B cell (primary cell): ENCODE results near the gene SGO1. TPM values are rescaled to one million over a fixed set of nuclear protein-coding genes. Genes with fewer than 3 reads are reported as not detected.

Source experiments
- ATAC-seq: fragments of 200-7000 bp; cut with Tn5 transposase; one replicate; pipeline ENCODE4 v1.10.0; 2021; ENCODE audit warnings: low read depth, mild to moderate bottlenecking, moderate number of reproducible peaks, moderate library complexity
- CTCF ChIA-PET: fragments of 350-600 bp; sonication (Branson Sonifier 250); formaldehyde crosslinking; loops from one replicate; lab custom pipeline; 2021; ENCODE audit warnings: antibody characterized with exemption, inconsistent platforms; lab: Charles Lee
- POLR2A ChIA-PET: fragments of 350-600 bp; sonication (Branson Sonifier 250); formaldehyde crosslinking; loops from one replicate; lab custom pipeline; 2021; ENCODE audit warnings: antibody characterized with exemption; lab: Charles Lee
- DNase-seq: peaks from one replicate; pipeline ENCODE4 v3.0.0; 2013
- H2AFZ ChIP-seq: 2 replicates; pipeline ENCODE4 v1.6.1; 2012; ENCODE audit warnings: mild to moderate bottlenecking, low read depth, low read length; ENCODE audit not compliant: insufficient read depth, poor library complexity, severe bottlenecking
- H3K27ac ChIP-seq, 2 donors: 1 replicate in 1 of 2; 2 replicates in 1 of 2; pipeline ENCODE4 v1.5.1; 2012 to 2013; ENCODE audit warnings: low read length in 2 of 2, mild to moderate bottlenecking in 2 of 2, moderate library complexity in 1 of 2
- H3K27me3 ChIP-seq, 4 experiments: fragments of 200-600 bp in 1 of 4; sonication (generic) in 1 of 4; replicated peaks in 1 of 4; 1 replicate in 2 of 4; 2 replicates in 2 of 4; pipeline versions ENCODE4 v1.6.1 to v1.7.0; 2013 to 2016; ENCODE audit warnings: low read length in 3 of 4, mild to moderate bottlenecking in 2 of 4, mixed read lengths in 1 of 4, moderate library complexity in 1 of 4; ENCODE audit not compliant: insufficient read depth in 4 of 4, control insufficient read depth in 3 of 4; ENCODE audit errors: control extremely low read depth in 1 of 4
- H3K36me3 ChIP-seq, 2 experiments: replicated peaks in 1 of 2; 1 replicate in 1 of 2; 2 replicates in 1 of 2; pipeline versions ENCODE4 v1.6.1 to v1.7.1; 2013; ENCODE audit warnings: low read length in 1 of 2; ENCODE audit not compliant: insufficient read depth in 2 of 2, control insufficient read depth in 1 of 2; ENCODE audit errors: control extremely low read depth in 1 of 2, extremely low read depth in 1 of 2
- H3K4me1 ChIP-seq, 2 donors: fragments of 200-600 bp in 1 of 2; sonication (generic) in 1 of 2; 1 replicate in 1 of 2; 2 replicates in 1 of 2; pipeline versions ENCODE4 v1.5.1 to v1.6.1; 2013 to 2017; ENCODE audit warnings: low read length in 2 of 2; ENCODE audit not compliant: control insufficient read depth in 2 of 2, insufficient read depth in 2 of 2
- H3K4me2 ChIP-seq: replicated peaks from 2 replicates; pipeline ENCODE3; 2012; ENCODE audit warnings: mild to moderate bottlenecking, low read depth, low read length; ENCODE audit not compliant: poor library complexity, severe bottlenecking
- H3K4me3 ChIP-seq, 5 experiments: fragments of 200-600 bp in 1 of 5; sonication (generic) in 1 of 5; 1 replicate in 3 of 5; 2 replicates in 2 of 5; pipeline versions ENCODE4 v1.5.1 to v1.7.0; 2011 to 2016; ENCODE audit warnings: low read length in 4 of 5, mild to moderate bottlenecking in 4 of 5, low read depth in 2 of 5, control low read depth in 1 of 5, moderate library complexity in 1 of 5; ENCODE audit not compliant: insufficient read depth in 1 of 5; ENCODE audit errors: control extremely low read depth in 1 of 5, extremely low read depth in 1 of 5
- H3K79me2 ChIP-seq: fragments of 200-600 bp; sonication (generic); one replicate; pipeline ENCODE4 v1.6.0; 2016; ENCODE audit warnings: low read length; ENCODE audit not compliant: control insufficient read depth, insufficient read depth
- H3K9ac ChIP-seq: fragments of 200-600 bp; sonication (generic); 2 replicates; pipeline ENCODE4 v1.6.1; 2017; ENCODE audit warnings: mild to moderate bottlenecking, low read length, moderate library complexity
- H3K9me3 ChIP-seq, 3 donors: one replicate each; pipeline versions ENCODE4 v1.6.1 to v1.7.1; 2013; ENCODE audit warnings: low read length in 2 of 3; ENCODE audit not compliant: control insufficient read depth in 2 of 3, insufficient read depth in 1 of 3; ENCODE audit errors: control extremely low read depth in 1 of 3
- H4K20me1 ChIP-seq: 2 replicates; pipeline ENCODE4 v1.6.0; 2012; ENCODE audit warnings: mild to moderate bottlenecking, low read length; ENCODE audit not compliant: insufficient read depth, control insufficient read depth, poor library complexity, severe bottlenecking
- H3K27ac Mint-ChIP-seq: one replicate; pipeline ENCODE4 v1.8.0; 2021; ENCODE audit warnings: mixed read lengths
- H3K27me3 Mint-ChIP-seq: one replicate; pipeline ENCODE4 v1.8.0; 2021; ENCODE audit warnings: mixed read lengths
- H3K4me1 Mint-ChIP-seq: one replicate; pipeline ENCODE4 v1.8.0; 2021; ENCODE audit warnings: mixed read lengths
- H3K4me3 Mint-ChIP-seq: one replicate; pipeline ENCODE4 v1.8.0; 2021; ENCODE audit warnings: mixed read lengths
- H3K9me3 Mint-ChIP-seq: one replicate; pipeline ENCODE4 v1.8.0; 2022; ENCODE audit warnings: mixed read lengths; ENCODE audit not compliant: insufficient read depth
- EZH2 ChIP-seq: IDR thresholded peaks from 2 replicates; pipeline ENCODE4 v1.6.1; 2012; ENCODE audit warnings: borderline replicate concordance, low read depth, mild to moderate bottlenecking, moderate library complexity, low read length; ENCODE audit not compliant: insufficient read depth, poor library complexity, severe bottlenecking
- WGBS: methylation state at CpG from one replicate; pipeline ENCODE4 v1.1.5; 2013; ENCODE audit warnings: missing lambda C conversion rate; ENCODE audit not compliant: insufficient coverage; 5-methylcytosine and 5-hydroxymethylcytosine counted together
- intact Hi-C: fragments of 100-400 bp; cut with micrococcal nuclease; formaldehyde crosslinking; loops from one replicate; pipeline ENCODE4 v1.10.0; 2022
- polyA plus RNA-seq: library from polyadenylated mRNA; depleted of rRNA; stranded (reverse); fragments of >200 nt; gene quantifications from 2 replicates; pipeline ENCODE4 v1.2.3, GENCODE V29; 2012
- total RNA-seq, 2 donors: library from RNA; stranded (reverse); fragments of 120-200 nt in 1 of 2; gene quantifications; 1 replicate in 1 of 2; 2 replicates in 1 of 2; pipeline versions ENCODE4 v1.2.3 to v1.2.4, GENCODE V29; 2013 to 2022
- TF ChIP-seq, protein P1 (sequence below): fragments of 200-600 bp; IDR thresholded peaks from one replicate; pipeline ENCODE4 v1.8.0; 2022; ENCODE audit warnings: antibody characterized with exemption, mild to moderate bottlenecking

The SGO1 gene
- total and polyA plus RNA-seq, 2 donors (not counting 1 experiment from before 2014, with no cell fraction given) = 1.4 to 6.7 TPM

DNA sequence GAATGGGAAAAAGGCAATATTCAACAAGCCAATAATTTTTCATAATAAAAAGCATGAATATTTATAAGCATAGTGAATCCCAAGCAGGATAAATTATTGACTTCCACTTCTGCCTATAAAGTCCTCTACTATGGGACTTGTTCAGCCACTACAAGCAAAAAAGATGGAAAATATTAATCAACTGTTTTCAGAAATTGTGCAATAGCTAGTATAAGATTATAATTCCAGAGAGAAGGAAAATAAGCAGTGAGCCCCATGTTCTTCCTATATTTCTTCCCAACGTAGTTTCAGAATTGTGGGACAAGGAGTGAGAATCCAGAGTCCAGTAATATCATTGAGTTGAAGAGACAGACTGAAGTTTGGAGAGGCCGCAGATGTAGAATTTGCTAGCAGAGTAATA, 24.3 kb downstream of the SGO1 start:
- H3K27ac ChIP-seq = no peak overlapping the region
- H2AFZ ChIP-seq = no peak overlapping the region
- no peaks in the 10 kb centered on the region for H3K79me2 ChIP-seq
- no peak overlapping the region for H3K4me2 ChIP-seq
- H3K27ac Mint-ChIP-seq = no peak overlapping the region
- H4K20me1 ChIP-seq = no peaks in the 10 kb centered on the region
- H3K27me3 ChIP-seq = no peaks in the 10 kb centered on the region
- H3K4me3 ChIP-seq = no peak overlapping the region
- 100% methylated on average over 1 of the region's 2 CpGs for WGBS
- H3K9ac ChIP-seq = no peak overlapping the region
- H3K36me3 ChIP-seq = no peaks in the 10 kb centered on the region
- POLR2A ChIA-PET = no interaction called here
- peaks cover 19 to 34% of the 10 kb centered on the region in 2 donors for H3K4me1 ChIP-seq
- no peaks in the 10 kb centered on the region for H3K27me3 Mint-ChIP-seq
- CTCF ChIA-PET = interaction anchor here (0.7 kb wide), 1 partner anchor 813 kb away, joined by 3 read pairs; no protein-coding TSS in a partner anchor
- H3K4me1 Mint-ChIP-seq = peaks cover 33% of the 10 kb centered on the region
- no peaks in the 10 kb centered on the region for H3K9me3 ChIP-seq
- no peak for ATAC-seq
- H3K4me3 Mint-ChIP-seq = no peak overlapping the region
- intact Hi-C loops = loop anchor here (5.0 kb wide), 1 partner anchor 34 kb away; no protein-coding TSS in a partner anchor
- no peak for TF ChIP-seq EZH2
- TF ChIP-seq, protein P1, sequence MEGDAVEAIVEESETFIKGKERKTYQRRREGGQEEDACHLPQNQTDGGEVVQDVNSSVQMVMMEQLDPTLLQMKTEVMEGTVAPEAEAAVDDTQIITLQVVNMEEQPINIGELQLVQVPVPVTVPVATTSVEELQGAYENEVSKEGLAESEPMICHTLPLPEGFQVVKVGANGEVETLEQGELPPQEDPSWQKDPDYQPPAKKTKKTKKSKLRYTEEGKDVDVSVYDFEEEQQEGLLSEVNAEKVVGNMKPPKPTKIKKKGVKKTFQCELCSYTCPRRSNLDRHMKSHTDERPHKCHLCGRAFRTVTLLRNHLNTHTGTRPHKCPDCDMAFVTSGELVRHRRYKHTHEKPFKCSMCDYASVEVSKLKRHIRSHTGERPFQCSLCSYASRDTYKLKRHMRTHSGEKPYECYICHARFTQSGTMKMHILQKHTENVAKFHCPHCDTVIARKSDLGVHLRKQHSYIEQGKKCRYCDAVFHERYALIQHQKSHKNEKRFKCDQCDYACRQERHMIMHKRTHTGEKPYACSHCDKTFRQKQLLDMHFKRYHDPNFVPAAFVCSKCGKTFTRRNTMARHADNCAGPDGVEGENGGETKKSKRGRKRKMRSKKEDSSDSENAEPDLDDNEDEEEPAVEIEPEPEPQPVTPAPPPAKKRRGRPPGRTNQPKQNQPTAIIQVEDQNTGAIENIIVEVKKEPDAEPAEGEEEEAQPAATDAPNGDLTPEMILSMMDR = no peak
- DNase-seq = no peak
- no peaks in the 10 kb centered on the region for H3K9me3 Mint-ChIP-seq

DNA sequence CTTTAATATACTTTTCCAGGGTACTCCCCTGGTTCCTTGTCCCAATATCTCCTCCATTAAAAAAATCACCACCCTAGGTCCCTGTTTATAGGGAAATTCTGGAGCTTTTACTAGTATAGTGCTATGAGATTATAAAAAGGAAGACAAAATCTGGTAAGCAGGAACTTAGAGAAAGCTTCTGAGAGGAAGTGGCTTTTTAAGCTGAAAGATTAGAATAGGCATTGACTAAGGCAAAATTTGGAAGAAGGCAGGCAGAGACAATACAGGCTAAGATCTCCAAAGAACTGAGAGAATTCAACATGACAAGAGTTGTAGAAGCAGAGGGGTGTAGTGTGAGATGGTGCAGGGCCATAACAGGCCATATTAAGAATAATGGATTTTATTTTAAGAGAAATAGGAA, 25.8 kb downstream of the SGO1 start:
- Histone ChIP-seq H3K4me3 (peak overlapping the region in 1 of 5 experiments; percentile 1), H3K4me2 (peak overlapping the region; percentile 55), H2AFZ (no peak overlapping the region), H4K20me1 (no peaks in the 10 kb centered on the region), H3K9me3 (no peaks in the 10 kb centered on the region), H3K27ac (peak overlapping the region in 1 of 2 donors; percentile 76), H3K9ac (no peak overlapping the region), H3K27me3 (no peaks in the 10 kb centered on the region), H3K79me2 (no peaks in the 10 kb centered on the region), H3K4me1 (peaks cover 19 to 33% of the 10 kb centered on the region in 2 donors), H3K36me3 (peaks cover 0 to 5% of the 10 kb centered on the region in 2 experiments)
- peaks cover 30% of the 10 kb centered on the region for H3K4me1 Mint-ChIP-seq
- ChIA-PET POLR2A (no interaction called here), CTCF (interaction anchor here (0.7 kb wide), 1 partner anchor 119 kb away, joined by 3 read pairs; no protein-coding TSS in a partner anchor)
- H3K9me3 Mint-ChIP-seq = no peaks in the 10 kb centered on the region
- no peak for TF ChIP-seq EZH2
- TF ChIP-seq, protein P1 = no peak
- peak; percentile 22 for DNase-seq
- intact Hi-C loops = loop anchor here (5.0 kb wide), 1 partner anchor 33 kb away; no protein-coding TSS in a partner anchor
- no peaks in the 10 kb centered on the region for H3K27me3 Mint-ChIP-seq
- H3K4me3 Mint-ChIP-seq = peak overlapping the region; percentile 20
- H3K27ac Mint-ChIP-seq = peak overlapping the region; percentile 2
- ATAC-seq = peak; percentile 24
